ENCODE results near the gene RBM38. TPM values are rescaled to one million over a fixed set of nuclear protein-coding genes. Genes with fewer than 3 reads are reported as not detected.

The RBM38 gene
- total and polyA plus RNA-seq, 10 of the 15 experiments (the other 5 are each of a cell fraction or from before 2014, with no cell fraction given), result 0.32 to 118 (median 25.2) TPM

GRCh38 chr20:57455386-57455785, 64.2 kb downstream of the RBM38 start (continued):
- TF ChIP-seq MEF2A (IDR thresholded peaks at IDR 0.05; ENCODE audit: insufficient read depth, low read depth, low read length) (no peak), GABPA (IDR thresholded peaks at IDR 0.05; ENCODE audit: low read depth) (no peak), JUND (IDR thresholded peaks at IDR 0.05; ENCODE audit: low read depth, low read length) (no peak), ZNF207 (IDR thresholded peaks at IDR 0.05; ENCODE audit: borderline replicate concordance) (no peak), RAD21 (IDR thresholded peaks at IDR 0.05; ENCODE audit: insufficient read depth, low read depth, low read length) (no peak), E2F4 (IDR thresholded peaks at IDR 0.05; ENCODE audit: low read depth, low read length) (no peak), MTA3 (IDR thresholded peaks at IDR 0.05; ENCODE audit: borderline replicate concordance, low read length) (no peak), BACH1 (IDR thresholded peaks at IDR 0.05; ENCODE audit: borderline replicate concordance) (no peak), IRF5 (IDR thresholded peaks at IDR 0.05; ENCODE audit: borderline replicate concordance) (no peak), FOS (IDR thresholded peaks at IDR 0.05; ENCODE audit: borderline replicate concordance, extremely low read depth, insufficient read length) (no peak), RBBP5 (conservative IDR thresholded peaks at IDR 0.05) (no peak)

- no peak overlapping the region for H3K27ac ChIP-seq (ENCODE audit: control insufficient read depth, insufficient read depth)
- ChIA-PET POLR2A (no interaction called here), SMC1A (ENCODE audit: uncharacterized antibody, unreplicated experiment) (interaction anchor here (1.4 kb wide), 1 partner anchor 18 kb away, joined by 7 read pairs; no protein-coding TSS in a partner anchor), CTCF (interaction anchor here (0.7 kb wide), 1 partner anchor 42 kb away, joined by 3 read pairs; no protein-coding TSS in a partner anchor), RAD21 (ENCODE audit: unreplicated experiment) (no interaction called here)
- DNase-seq (ENCODE audit: low read depth, low spot score) (no peak), FAIRE-seq (no peak), ATAC-seq (no peak)
- no TSS peak for BruUV-seq (replicated peaks)
- no peaks in the 10 kb centered on the region for H3K36me3 ChIP-seq (ENCODE audit: control insufficient read depth in 2 of 2, insufficient read depth in 2 of 2, low read length in 1 of 2)
- no peak overlapping the region for H2AFZ ChIP-seq (ENCODE audit: control insufficient read depth, low read depth, low read length)
- H3K4me2 ChIP-seq (ENCODE audit: control insufficient read depth, insufficient read depth), result no peak overlapping the region
- H3K9me3 ChIP-seq (replicated peaks; ENCODE audit: control insufficient read depth, insufficient read depth, low read length), result peaks cover 3% of the 10 kb centered on the region; the same call in 2 of the 3 replicates
- peaks cover 14% of the 10 kb centered on the region for H3K4me1 ChIP-seq (ENCODE audit: control insufficient read depth, insufficient read depth, low read length)
- H3K9ac ChIP-seq (ENCODE audit: control insufficient read depth, insufficient read depth, low read length), result no peak overlapping the region
- H3K79me2 ChIP-seq (ENCODE audit: control insufficient read depth, insufficient read depth, low read length), result no peaks in the 10 kb centered on the region
- intact Hi-C loops (cut with micrococcal nuclease; ENCODE audit: unreplicated experiment) (no loop called here), in situ Hi-C loops (cut with MboI) (no loop called here)
- H4K20me1 ChIP-seq (ENCODE audit: control insufficient read depth, insufficient read depth), result no peaks in the 10 kb centered on the region
- no peaks in the 10 kb centered on the region for H3K27me3 ChIP-seq (replicated peaks in 1 of 2; ENCODE audit: control insufficient read depth in 2 of 2, insufficient read depth in 2 of 2, low read length in 1 of 2)
- no peak overlapping the region for H3K4me3 ChIP-seq
- WGBS (ENCODE audit: insufficient coverage, insufficient replicate concordance, low lambda C conversion rate, missing lambda C conversion rate), result 80% methylated on average over 13 of the region's 13 CpGs
- TF ChIP-seq MXI1 (IDR thresholded peaks at IDR 0.05; ENCODE audit: low read depth, low read length) (no peak), ZBTB4 (CRISPR knock-in tag; IDR thresholded peaks at IDR 0.05) (no peak), BCLAF1 (IDR thresholded peaks at IDR 0.05) (no peak), RAD21 (IDR thresholded peaks at IDR 0.05; ENCODE audit: insufficient read depth, low read depth, low read length) (no peak), WRNIP1 (IDR thresholded peaks at IDR 0.05; ENCODE audit: borderline replicate concordance, low read depth, low read length) (no peak)
Observed at GRCh38 chr20:57456116-57456515, 64.9 kb downstream of the RBM38 start.

Data from GM12878 (cell line).